Thymus (tissue), 11 donors: ENCODE measurements around the gene EDEM3. TPM values are rescaled to one million over a fixed set of nuclear protein-coding genes. Genes with fewer than 3 reads are reported as not detected.

Experiments used
- DNase-seq, 9 donors: peaks; one replicate each; pipeline ENCODE4 v3.0.0-alpha.2; 2013; ENCODE audit warnings: low spot score in 9 of 9, low read depth in 6 of 9, missing footprints in 1 of 9
- H3K27ac ChIP-seq, 2 donors: one replicate each; pipeline ENCODE4 v1.5.1; 2013; ENCODE audit warnings: control low read depth in 1 of 2, low read depth in 1 of 2, low read length in 1 of 2, mild to moderate bottlenecking in 1 of 2, moderate library complexity in 1 of 2
- H3K27me3 ChIP-seq, 2 donors: one replicate each; pipeline ENCODE4 v1.5.1; 2013; ENCODE audit warnings: low read length in 1 of 2; ENCODE audit not compliant: control insufficient read depth in 2 of 2, insufficient read depth in 1 of 2
- H3K36me3 ChIP-seq, 2 donors: one replicate each; pipeline ENCODE4 v1.5.1; 2013; ENCODE audit warnings: low read length in 1 of 2, mild to moderate bottlenecking in 1 of 2, moderate library complexity in 1 of 2; ENCODE audit not compliant: control insufficient read depth in 2 of 2, insufficient read depth in 2 of 2
- H3K4me1 ChIP-seq, 2 donors: one replicate each; pipeline ENCODE4 v1.5.1; 2013; ENCODE audit warnings: low read length in 2 of 2; ENCODE audit not compliant: control insufficient read depth in 2 of 2, insufficient read depth in 2 of 2
- H3K4me3 ChIP-seq, 2 donors: one replicate each; pipeline ENCODE4 v1.5.1; 2013; ENCODE audit warnings: low read length in 2 of 2, control low read depth in 1 of 2, mild to moderate bottlenecking in 1 of 2
- H3K9me3 ChIP-seq, 2 donors: one replicate each; pipeline ENCODE4 v1.5.1; 2013; ENCODE audit warnings: low read length in 1 of 2, mild to moderate bottlenecking in 1 of 2; ENCODE audit not compliant: control insufficient read depth in 2 of 2, insufficient read depth in 1 of 2
- WGBS: extraction: QIAGEN DNeasy Blood & Tissue Kit; methylation state at CpG from one replicate; pipeline ENCODE4 v1.1.7; 2013; 5-methylcytosine and 5-hydroxymethylcytosine counted together
- polyA plus RNA-seq: library from polyadenylated mRNA; stranded (reverse); fragments of 200-250 nt; gene quantifications from one replicate; pipeline ENCODE4 v1.2.3, GENCODE V29; 2013
- total RNA-seq: library from RNA; stranded (reverse); fragments of 120-200 nt; gene quantifications from one replicate; pipeline ENCODE4 v1.2.4, GENCODE V29; 2013
- donor health status: healthy.

The EDEM3 gene
- total and polyA plus RNA-seq, 2 donors, result 19.0 to 24.2 TPM

DNA sequence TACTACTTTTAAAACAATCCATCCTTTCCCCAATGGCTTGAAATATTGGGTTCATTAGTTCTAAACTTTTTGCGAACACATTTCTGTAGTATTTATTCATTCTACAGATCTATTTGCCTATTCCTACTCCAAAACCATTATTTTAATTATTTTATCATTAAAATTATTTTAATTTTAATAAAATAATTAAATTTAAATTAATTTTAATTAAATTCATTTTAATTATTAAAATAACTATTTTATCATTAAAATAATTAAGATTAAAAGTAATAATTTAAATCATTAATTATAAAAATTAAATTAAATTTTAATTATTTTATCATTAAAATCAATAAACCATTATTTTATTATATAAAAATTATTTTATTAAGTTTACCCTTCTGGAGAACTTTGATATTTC, 15.6 kb downstream of the EDEM3 start:
- 99% methylated on average over 1 of the region's 1 CpG for WGBS
- H3K9me3 ChIP-seq, result no peaks in the 10 kb centered on the region
- no peak for DNase-seq
- H3K27me3 ChIP-seq, result no peaks in the 10 kb centered on the region
- no peak overlapping the region for H3K27ac ChIP-seq
- H3K4me3 ChIP-seq, result no peak overlapping the region
- peaks cover 0 to 16% of the 10 kb centered on the region in 2 donors for H3K36me3 ChIP-seq
- peaks cover 2% of the 10 kb centered on the region in 2 donors for H3K4me1 ChIP-seq

DNA sequence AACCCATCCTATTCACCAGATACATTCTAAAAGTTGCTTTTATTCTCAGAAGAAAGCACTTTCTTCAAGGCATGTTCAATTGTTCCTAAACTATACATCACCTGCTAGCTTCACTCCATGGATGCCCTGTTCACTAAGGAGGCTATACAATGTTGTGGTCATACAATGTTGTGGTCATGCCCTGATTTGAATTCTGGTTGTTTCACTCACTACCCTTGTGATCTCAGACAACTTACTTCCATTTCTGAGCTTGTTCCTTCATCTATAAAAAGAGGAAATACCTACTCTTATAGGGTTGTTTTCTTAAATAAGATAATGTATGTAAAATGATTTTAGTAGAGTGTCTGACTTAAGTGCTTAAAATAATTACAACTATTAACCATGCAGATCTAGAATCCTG, 19.7 kb downstream of the EDEM3 start:
- no peaks in the 10 kb centered on the region for H3K4me1 ChIP-seq
- DNase-seq, result no peak
- H3K4me3 ChIP-seq, result no peak overlapping the region
- no peak overlapping the region for H3K27ac ChIP-seq
- H3K27me3 ChIP-seq, result no peaks in the 10 kb centered on the region
- H3K9me3 ChIP-seq, result no peaks in the 10 kb centered on the region
- H3K36me3 ChIP-seq, result peaks cover 3 to 37% of the 10 kb centered on the region in 2 donors

DNA sequence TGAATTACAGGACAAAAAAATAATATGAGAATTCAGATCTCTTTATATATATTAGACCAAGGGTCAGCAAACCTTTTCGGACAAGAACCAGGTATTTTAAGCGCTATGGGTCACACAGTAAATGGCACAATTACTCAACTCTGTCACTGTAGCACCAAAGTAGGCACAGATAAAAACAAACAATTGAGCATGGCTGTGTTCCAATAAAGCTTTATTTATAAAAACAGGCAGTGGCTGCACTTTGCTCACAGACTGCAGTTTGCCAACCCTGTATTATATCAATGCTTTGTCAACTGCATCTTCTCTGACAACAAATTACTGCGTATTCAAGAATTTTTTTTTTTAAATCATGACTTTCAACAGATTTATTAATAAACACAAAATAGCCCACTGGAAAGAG, 29.8 kb downstream of the EDEM3 start:
- DNase-seq, result no peak
- WGBS, result over 99% methylated on average over 3 of the region's 3 CpGs
- no peaks in the 10 kb centered on the region for H3K4me1 ChIP-seq
- no peak overlapping the region for H3K27ac ChIP-seq
- peaks cover 0 to 34% of the 10 kb centered on the region in 2 donors for H3K36me3 ChIP-seq
- H3K4me3 ChIP-seq, result no peak overlapping the region
- H3K9me3 ChIP-seq, result no peaks in the 10 kb centered on the region
- H3K27me3 ChIP-seq, result no peaks in the 10 kb centered on the region

DNA sequence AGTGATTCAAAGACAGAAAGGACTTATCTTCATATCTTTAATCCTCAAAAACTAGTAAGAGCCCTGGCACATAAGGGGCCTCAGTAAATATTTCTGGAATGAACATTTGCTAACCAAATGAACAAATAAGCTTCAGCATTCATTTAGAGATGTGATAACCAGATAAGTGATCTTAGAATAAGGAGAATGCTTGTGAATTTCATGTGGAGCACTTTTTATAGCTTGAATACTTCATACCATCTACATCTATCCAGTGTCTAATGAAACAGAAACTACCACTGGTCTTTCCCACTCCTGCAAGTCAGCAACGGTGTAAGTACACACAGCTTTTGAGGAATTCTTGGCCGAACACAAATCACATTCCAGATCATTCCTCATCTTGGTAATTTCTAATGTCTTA, 38.5 kb downstream of the EDEM3 start:
- DNase-seq, result no peak
- H3K36me3 ChIP-seq, result peaks cover 0 to 63% of the 10 kb centered on the region in 2 donors
- H3K27ac ChIP-seq, result no peak overlapping the region
- WGBS, result 100% methylated on average over 2 of the region's 2 CpGs
- no peak overlapping the region for H3K4me3 ChIP-seq
- H3K27me3 ChIP-seq, result no peaks in the 10 kb centered on the region
- H3K4me1 ChIP-seq, result no peaks in the 10 kb centered on the region
- H3K9me3 ChIP-seq, result no peaks in the 10 kb centered on the region

DNA sequence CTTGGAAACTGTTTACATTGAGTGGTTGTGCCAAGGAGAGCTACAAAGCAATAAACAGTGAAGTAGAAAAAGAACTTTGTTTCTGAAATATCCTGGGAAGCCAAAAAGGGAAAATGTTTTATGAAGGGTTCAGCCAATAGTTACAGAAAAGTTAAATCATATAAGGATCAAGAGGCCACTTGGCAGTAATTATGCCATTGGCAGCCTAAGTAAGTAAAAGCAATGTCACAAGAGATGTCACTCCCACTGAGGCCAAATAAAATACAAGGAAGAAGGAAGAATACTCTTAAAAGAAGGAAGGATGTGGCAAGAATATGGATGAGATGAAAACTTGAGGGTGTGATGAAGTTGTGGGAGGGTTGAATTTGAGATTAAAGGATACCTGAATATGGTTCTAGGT, 45.2 kb downstream of the EDEM3 start:
- H3K4me3 ChIP-seq, result no peak overlapping the region
- no peaks in the 10 kb centered on the region for H3K4me1 ChIP-seq
- no peak overlapping the region for H3K27ac ChIP-seq
- no peaks in the 10 kb centered on the region for H3K9me3 ChIP-seq
- no peak for DNase-seq
- no peaks in the 10 kb centered on the region for H3K27me3 ChIP-seq
- peaks cover 5 to 59% of the 10 kb centered on the region in 2 donors for H3K36me3 ChIP-seq

DNA sequence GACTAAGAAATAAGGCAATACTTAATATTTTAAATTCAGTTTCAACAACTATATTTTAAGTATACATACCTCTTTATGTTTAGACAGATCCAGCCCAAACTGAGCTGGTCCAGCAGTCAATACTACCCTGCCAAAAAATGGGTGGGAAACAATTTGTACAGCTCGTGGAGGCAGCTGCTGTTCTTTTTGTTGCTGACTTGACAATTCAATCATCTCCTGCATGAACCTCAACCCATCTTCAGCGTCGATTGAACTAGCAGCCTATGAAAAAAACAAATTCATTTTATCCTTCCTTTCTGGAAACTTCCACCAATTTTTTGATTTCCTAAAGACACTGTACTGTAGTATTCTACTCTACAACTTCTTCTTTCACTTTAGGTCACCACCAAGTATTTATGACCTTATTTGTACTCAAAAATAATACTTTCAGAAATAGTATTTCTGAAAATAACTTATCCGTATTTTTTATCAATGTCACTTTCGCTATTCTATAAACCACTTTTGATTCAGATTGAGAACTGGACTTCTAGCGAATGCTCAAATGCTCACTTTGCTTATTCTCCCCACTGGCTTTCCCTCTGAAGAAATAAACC, 46.5 kb downstream of the EDEM3 start:
- Histone ChIP-seq H3K4me1 (no peaks in the 10 kb centered on the region), H3K27ac (no peak overlapping the region), H3K4me3 (no peak overlapping the region), H3K9me3 (no peaks in the 10 kb centered on the region), H3K27me3 (no peaks in the 10 kb centered on the region), H3K36me3 (peaks cover 9 to 63% of the 10 kb centered on the region in 2 donors)
- DNase-seq, result no peak
- WGBS, result 80% methylated on average over 6 of the region's 6 CpGs

DNA sequence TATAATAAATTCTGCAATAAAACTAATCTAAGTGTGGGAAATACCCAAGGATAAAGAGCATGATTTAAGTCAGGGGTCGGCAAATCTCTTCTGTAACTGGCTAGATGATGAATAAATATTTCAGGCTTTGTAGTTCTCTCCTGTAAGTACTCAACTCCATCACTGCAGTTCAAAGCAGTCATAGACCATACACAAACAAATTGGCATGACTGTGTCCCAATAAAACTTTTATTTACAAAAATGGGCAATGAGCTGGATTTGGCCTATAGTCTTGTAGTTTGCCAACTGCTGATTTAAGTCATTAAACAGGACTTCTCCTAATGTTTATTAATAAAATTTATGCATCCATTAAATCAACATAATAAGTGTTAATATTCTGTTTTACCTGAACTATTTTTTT, 49.4 kb downstream of the EDEM3 start:
- Histone ChIP-seq H3K4me1 (no peaks in the 10 kb centered on the region), H3K27me3 (no peaks in the 10 kb centered on the region), H3K36me3 (peaks cover 12 to 68% of the 10 kb centered on the region in 2 donors), H3K4me3 (no peak overlapping the region), H3K9me3 (no peaks in the 10 kb centered on the region), H3K27ac (no peak overlapping the region)
- WGBS, result 98% methylated on average over 1 of the region's 1 CpG
- no peak for DNase-seq

DNA sequence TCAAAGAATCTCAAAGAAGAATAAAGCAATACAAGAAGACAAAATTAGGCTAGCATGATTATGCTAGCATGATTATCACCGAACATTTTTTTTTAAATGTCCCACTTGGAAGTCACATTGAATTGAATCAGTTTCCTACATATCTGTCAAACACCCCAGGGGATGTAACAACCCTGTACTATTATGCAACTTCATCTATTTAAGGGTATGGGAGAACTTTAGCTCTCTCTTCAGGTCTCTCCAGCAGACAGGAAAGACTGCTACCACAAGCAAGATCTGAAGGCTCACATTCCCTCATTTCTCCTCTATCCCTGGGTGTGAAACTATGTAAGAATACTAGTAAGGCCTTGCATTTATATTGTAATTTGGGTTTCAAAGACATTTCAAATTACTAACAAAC, 52.8 kb downstream of the EDEM3 start:
- DNase-seq, result no peak
- H3K27ac ChIP-seq, result no peak overlapping the region
- H3K9me3 ChIP-seq, result no peaks in the 10 kb centered on the region
- 97% methylated on average over 1 of the region's 1 CpG for WGBS
- no peak overlapping the region for H3K4me3 ChIP-seq
- peaks cover 9 to 46% of the 10 kb centered on the region in 2 donors for H3K36me3 ChIP-seq
- no peaks in the 10 kb centered on the region for H3K27me3 ChIP-seq
- H3K4me1 ChIP-seq, result no peaks in the 10 kb centered on the region

DNA sequence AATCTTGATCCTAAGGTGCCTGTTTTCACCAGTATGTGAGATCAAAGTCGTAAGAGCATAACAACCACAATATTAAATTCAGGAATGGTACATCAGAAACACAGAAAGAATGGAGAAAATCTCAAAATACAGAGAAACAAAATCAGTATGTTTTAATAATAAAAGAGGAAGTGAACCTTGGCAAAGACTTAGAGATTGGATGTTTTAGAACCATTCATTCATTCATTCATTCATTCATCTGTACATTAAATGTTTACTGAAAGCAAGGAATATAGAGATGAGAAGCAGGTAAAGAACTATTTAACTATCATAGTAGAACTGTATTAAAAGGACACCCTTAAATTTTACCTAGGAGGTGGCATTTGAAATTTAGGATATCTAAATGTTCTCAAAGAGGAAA, 55.7 kb downstream of the EDEM3 start:
- Histone ChIP-seq H3K9me3 (no peaks in the 10 kb centered on the region), H3K27ac (no peak overlapping the region), H3K4me1 (no peaks in the 10 kb centered on the region), H3K27me3 (no peaks in the 10 kb centered on the region), H3K4me3 (no peak overlapping the region), H3K36me3 (peaks cover 7 to 45% of the 10 kb centered on the region in 2 donors)
- DNase-seq, result no peak
- 99% methylated on average over 1 of the region's 1 CpG for WGBS

DNA sequence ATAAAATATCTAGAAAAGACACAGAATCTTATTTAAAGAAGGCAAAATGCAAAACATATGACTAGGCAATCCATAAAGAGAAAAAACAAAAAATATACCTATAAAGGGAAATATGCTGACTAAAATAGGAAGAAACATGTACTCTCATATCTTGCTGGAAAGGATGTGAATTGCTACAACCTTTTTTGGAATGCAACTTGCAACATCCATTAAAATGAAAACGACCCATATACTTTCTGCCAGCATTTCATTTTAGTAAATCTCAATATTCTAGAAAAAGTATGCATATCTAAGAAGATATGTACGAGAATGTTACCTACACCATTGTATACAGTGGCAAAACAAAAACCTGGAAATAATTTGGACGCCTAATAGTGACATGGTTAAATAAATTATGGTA, 56.6 kb downstream of the EDEM3 start:
- H3K27me3 ChIP-seq, result no peaks in the 10 kb centered on the region
- DNase-seq, result no peak
- no peak overlapping the region for H3K4me3 ChIP-seq
- 84% methylated on average over 3 of the region's 3 CpGs for WGBS
- no peaks in the 10 kb centered on the region for H3K4me1 ChIP-seq
- H3K27ac ChIP-seq, result no peak overlapping the region
- H3K9me3 ChIP-seq, result no peaks in the 10 kb centered on the region
- peaks cover 3 to 48% of the 10 kb centered on the region in 2 donors for H3K36me3 ChIP-seq
